ENCODE data around the gene CHD2. TPM values are rescaled to one million over a fixed set of nuclear protein-coding genes. Genes with fewer than 3 reads are reported as not detected.

Gene CHD2
- total RNA-seq, 1 donor from 2014 or later = 67.5 TPM

DNA sequence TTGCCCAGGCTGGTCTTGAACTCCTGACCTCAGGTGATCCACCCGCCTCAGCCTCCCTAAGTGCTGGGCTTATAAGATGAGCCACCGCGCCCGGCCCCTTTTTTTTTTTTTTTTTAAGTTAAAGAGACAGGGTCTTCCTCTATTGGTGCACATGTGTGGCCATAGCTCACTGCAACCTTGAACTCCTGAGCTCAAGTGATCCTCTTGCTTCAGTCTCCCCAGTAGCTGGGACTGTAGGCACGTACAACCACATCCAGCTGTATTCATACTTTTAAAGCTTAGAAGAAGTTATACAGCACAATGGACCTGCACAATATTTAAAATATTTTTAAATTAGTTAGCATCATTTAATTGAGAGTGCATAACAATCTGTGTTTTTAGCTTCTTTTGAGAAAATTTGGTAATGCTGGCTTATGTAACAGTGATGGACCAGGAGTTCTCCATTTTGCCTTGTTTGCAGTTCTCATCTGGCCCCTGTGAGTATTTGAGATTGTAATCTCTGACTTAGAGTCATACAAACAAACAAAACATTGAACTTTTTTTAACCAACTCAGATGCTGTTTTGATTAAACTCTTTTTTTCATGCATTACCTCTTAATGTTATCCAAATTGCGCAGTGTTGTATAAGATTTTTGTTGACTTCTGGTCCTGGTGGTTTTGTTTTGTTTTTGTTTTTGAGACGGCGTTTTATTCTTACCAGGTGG, 33.0 kb downstream of the CHD2 start:
- ATAC-seq = no peak

GRCh38 chr15:92933831-92934230, 33.7 kb downstream of the CHD2 start:
- ATAC-seq = no peak

DNA sequence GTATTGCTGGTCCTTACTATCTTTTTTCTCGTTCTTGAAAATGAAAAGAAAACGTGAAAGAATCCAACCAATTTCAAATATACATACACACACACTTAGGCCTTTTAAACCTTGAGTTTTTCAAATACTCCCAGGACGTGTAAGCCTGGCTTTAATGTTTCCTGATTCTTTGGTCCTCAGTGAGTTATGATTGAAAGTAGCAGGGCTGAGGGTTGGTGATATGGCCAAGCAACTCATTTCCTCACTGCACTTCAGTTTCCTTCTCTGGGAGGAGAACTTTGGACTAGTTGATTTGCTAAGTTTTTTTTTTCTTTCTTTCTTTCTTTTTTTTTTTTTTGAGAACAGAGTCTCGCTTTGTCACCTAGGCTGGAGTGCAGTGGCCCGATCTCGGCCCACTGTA, 34.6 kb downstream of the CHD2 start:
- no peak for ATAC-seq

DNA sequence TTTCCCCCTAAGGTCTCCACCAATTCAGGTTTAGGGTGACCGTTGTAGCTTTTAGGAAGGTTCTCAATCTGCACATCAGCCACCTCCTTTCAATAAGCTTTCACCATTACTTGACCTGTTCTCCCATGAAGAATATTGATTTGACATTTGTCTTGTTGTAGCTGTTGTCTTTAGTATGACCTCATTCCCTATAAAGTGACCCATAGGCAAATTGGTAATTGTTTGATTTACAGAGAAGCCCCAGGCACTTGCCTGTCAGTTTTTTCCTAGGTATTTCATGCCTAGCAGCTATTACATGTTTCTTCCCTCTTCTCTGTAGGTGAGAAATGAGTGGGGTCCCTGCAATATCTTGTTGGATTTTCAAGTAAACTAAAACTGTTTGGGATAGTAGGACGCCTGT, 36.0 kb downstream of the CHD2 start:
- ATAC-seq = no peak

DNA sequence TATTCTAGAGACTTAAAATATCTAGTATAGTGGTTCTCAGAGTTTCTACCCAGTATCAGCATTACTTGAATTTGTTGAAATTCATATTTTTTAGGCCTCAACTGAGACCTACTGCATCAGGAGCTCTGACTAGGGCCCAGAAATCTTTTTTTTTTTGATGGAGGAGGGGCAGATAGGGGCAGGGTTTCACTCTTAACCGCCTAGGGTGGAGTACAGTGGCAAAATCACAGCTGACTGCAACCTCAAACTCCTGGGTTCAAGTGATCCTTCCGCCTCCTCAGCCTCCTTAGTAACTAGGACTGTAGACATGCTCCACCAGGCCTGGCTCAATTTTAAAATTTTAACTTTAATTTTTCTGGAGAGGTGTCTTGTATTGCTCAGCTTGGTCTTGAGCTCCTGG, 36.6 kb downstream of the CHD2 start:
- ATAC-seq = no peak

DNA sequence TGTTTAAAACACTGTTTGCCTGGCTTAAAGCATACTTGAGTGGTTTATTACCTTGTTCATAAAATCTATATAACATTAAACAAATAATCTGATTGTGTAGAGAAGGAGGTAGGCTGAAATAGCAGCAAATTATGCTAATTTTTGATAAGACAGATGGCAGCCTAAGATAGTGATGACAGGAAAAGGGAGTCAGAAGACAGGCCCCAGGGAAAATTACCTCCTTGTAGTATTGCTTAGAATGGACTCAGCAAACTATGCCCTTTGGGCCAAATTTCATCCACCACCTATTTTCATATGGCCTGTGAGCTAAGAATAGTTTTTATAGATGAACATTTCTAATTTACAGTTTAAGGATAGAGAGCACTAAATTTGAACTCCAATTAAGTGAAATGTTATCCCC, 37.8 kb downstream of the CHD2 start:
- ATAC-seq = no peak

- no peak for ATAC-seq
Observed at GRCh38 chr15:92938387-92938786, 38.3 kb downstream of the CHD2 start.

- no peak for ATAC-seq
Observed at GRCh38 chr15:92941668-92942067, 41.5 kb downstream of the CHD2 start.

- ATAC-seq = no peak
Observed at GRCh38 chr15:92942706-92943105, 42.6 kb downstream of the CHD2 start.

- no peak for ATAC-seq
Observed at GRCh38 chr15:92943581-92943980, 43.5 kb downstream of the CHD2 start.

GRCh38 chr15:92944946-92945521, 44.9 kb downstream of the CHD2 start:
- ATAC-seq = no peak

DNA sequence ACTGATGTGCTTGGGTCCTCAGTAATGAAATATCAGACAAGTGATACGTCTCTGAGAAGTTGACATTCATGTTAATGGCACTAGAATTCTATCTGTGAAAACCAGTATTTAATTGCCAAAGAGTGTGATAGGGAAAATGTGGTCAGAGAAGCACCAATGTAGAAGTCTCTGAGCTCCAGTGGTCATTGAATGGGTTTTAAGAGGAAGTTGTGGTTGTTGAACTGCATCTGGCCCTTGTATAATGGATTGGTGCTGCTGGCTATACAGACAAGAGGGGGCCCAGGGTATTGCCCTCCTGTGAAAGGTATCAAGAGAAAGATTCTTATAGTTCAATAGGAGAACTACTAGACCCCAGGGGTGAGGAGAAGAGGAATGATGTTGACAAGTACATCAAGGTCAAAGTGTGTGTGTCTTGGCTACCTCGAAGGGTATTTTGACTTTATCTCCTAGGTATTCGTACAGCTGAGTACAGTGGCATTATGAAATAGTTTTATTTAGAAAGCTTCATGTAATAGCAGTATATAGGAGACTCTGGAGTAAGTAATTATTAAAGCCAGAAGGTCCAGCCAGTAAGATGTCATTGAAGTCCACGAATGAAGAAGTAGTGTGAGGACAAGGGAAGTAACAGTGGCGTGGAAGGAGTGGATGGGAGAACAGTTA, 47.1 kb downstream of the CHD2 start:
- no peak for ATAC-seq

GRCh38 chr15:92949604-92950249, 49.6 kb downstream of the CHD2 start:
- ATAC-seq = peak; percentile 59

DNA sequence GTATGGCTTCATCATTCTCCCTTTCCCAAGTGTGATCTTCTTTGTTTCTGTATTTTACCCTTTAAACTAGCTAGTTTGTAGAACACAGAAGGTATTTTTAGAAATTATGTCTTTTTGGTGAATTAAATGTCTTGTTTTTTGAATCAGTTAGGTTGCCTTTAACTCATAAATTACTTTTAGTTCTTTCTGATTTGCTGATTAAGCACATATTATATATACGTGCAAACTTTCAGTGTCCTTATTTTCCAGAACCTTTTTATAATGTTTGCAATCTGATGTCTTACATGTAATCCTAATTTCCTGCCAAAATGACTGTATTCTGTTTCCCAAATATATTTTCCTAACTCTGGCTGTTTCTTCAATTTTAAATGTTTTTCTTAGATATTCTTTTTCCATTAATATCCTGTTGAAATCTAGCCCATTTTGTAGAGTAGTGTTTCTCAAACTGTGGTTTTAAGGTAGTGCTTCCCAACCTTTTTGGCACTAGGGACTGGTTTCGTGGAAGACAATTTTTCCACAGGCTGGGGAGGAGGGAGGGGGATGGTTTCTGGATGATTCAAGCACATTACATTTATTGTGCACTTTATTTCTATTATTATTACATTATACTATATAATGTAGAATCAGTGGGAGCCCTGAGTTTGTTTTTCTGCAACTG, 51.8 kb downstream of the CHD2 start:
- no peak for ATAC-seq

DNA sequence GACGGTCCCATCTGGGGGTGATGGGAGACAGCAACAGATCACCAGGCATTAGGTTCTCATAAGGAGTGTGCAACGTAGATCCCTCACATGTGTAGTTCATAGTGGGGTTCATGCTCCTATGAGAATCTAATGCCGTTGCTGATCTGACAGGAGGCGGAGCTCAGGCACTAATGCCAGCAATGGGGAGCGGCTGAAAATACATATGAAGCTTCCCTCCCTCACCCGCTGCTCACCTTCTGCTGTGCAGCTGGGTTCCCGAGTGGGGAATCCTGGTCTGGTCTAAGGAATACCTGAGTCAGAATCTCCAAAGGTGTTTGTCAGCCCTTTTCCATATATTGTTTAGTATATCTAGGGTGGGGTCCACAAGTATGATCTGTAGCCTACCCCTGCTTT, 52.3 kb downstream of the CHD2 start:
- ATAC-seq = no peak

GRCh38 chr15:92953566-92953965, 53.4 kb downstream of the CHD2 start:
- ATAC-seq = no peak

DNA sequence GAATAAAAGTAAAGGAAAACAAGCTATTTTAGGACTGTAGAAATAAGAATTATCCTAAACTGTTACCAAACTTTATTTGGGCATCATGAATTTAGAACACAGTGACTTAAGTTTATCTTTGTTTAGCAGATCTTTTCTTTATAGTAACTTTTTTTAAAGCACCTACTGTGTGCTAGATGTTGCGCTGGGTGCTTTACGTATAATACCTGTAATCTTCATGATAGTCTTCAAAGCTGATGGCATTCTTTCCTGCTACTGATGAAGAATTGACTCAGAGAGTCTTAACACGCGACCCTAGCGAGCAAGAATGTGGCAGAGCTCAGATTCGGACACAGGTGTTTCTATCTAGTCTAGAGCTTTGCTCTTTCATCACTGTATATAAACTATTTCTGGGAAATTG, 53.9 kb downstream of the CHD2 start:
- ATAC-seq = no peak

- ATAC-seq = no peak
Observed at GRCh38 chr15:92954578-92954977, 54.5 kb downstream of the CHD2 start.

DNA sequence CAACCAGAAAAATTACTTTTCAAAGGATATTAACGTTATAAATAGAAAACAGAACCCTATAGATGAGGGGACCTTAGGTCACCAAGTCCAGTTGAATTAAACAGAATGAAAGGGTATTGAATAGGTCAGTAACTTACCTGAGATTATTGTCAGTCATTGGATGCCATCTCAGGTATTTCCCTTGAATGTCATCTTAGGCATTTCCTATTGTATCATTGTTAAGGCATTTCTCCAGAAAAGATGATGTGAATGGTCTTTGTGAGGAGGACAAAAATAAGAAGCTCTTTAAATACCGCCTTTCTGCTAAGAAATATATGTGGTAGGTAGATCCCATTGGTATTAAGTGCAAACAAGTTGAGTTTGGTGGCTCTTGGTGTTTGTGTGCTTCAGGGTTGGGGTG, 55.6 kb downstream of the CHD2 start:
- ATAC-seq = no peak

DNA sequence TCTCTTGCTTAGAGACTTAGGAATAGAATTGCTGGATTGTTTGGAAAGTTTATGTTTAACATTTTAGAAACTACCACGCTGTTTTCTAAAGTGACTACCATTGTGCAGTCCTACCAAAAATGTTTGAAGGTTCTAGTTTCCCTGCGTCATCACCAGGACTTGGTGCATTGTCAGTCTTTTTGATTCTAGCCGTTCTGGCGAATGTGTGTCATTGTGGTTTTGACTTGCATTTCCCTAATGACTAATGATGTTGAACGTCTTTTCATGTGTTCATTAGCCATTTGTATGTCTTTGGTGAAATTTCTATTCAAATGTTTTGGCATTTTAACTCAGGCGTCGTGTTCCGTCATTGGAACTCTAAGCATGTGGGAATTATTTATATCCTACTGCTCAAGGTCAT, 58.0 kb downstream of the CHD2 start:
- ATAC-seq = no peak

DNA sequence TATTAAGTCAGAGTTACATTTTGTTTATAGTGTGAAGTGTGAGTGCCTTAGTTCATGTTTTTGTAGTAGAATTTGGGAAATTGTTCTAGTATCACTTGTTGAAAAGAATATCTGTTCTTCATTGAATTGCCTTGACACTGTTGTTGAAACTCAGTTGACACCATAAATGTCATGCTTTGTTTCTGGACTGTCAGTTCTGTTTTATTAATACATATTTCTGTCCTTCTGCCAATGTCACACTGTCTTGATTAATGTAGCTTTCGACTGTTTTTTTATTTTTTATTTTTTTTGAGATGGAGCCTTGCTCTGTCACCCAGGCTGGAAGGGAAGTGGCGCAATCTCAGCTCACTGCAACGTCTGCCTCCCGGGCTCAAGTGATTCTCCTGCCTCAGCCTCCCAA, 59.1 kb downstream of the CHD2 start:
- ATAC-seq = no peak

DNA sequence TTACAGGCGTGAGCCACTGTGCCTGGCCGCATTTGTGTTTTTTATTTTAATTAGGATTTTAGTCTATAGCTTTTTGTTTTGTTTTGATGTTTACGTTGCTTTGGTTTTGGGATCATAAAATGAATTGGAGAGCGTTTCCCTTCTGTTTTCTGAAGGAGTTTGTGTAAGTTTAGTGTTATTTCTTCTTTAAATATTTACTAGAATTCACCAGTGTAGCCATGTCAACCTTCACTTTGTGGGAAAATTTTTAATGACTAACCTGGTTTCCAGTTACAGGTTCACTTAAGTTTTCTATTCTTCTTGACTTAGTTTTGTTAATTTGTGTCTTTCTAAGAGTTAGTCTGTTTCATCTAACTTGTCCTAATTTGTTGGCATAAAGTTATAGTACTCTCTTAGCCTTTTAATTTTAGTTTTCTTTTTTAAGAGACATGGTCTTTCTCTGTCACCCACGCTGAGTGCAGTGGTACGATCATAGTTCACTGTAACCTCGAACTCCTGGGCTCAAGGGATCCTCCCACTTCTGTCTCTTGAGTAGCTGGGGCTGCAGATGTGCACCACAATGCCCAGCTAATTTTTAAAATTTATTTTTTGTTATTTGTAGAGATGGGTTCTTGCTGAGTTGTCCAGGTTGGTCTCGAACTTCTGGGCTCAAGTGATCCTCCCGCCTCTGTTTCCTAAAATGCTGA, 61.0 kb downstream of the CHD2 start:
- no peak for ATAC-seq

DNA sequence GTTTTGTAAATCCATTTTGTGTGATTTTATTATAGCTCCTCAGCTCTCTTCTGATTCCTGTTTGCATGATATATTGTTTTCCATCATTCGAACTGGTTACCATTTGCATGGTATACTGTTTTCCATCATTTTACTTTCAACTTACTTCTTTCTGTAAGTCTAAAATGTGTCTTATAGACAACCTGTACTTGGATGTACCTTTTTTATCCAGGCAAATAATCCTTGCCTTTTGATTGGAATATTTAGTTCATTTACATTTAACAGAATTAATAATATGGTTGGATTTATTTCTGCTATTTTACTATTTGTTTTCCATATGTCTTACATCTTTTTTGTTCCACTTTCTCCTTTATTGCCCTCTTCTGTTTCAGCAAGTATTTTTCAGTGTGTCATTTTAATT, 62.8 kb downstream of the CHD2 start:
- no peak for ATAC-seq

All from esophagus mucosa (tissue), 1 donor.